Measurements from ENCODE around the gene FRK. TPM values are rescaled to one million over a fixed set of nuclear protein-coding genes. Genes with fewer than 3 reads are reported as not detected.
"Not testable (repeated sequence)": the region's sequence is repeated elsewhere in the genome, so short reads cannot be mapped to it uniquely, and the experiment has no call there.

FRK gene
- total RNA-seq, 4 donors from 2014 or later = 13.3 to 25.4 (median 18.9) TPM

DNA sequence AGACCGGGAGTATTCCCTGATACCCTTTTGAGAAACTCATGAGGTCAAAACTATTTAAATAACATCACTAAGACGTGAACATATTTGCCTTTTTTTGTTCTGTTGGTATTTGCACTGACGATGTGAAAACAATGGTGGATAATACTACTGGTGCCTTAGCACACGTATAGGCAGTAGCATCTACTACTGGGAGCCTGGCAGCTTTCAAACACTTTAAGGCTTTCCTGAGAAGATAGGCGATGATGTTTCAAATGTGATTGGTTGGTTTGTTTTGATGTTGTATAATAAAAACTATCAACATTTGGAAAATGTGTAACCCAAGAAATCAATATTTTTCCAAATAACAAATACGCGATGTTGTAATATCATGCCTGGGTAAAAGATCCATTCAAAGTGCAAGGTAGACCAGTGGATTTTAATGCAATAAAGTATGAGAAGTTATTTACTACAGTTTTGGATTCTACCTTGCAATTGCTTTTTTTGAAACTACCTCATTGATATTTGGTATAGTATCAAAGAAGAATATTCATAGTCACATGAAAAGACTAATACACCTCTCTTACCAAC lies 166.2 kb downstream of the FRK start:
- TF ChIP-seq POLR2AphosphoS5 (IDR thresholded peaks at IDR 0.05) = no peak
- TF ChIP-seq EP300 (IDR thresholded peaks at IDR 0.05; ENCODE audit: low read depth) = no peak
- TF ChIP-seq, protein P1, sequence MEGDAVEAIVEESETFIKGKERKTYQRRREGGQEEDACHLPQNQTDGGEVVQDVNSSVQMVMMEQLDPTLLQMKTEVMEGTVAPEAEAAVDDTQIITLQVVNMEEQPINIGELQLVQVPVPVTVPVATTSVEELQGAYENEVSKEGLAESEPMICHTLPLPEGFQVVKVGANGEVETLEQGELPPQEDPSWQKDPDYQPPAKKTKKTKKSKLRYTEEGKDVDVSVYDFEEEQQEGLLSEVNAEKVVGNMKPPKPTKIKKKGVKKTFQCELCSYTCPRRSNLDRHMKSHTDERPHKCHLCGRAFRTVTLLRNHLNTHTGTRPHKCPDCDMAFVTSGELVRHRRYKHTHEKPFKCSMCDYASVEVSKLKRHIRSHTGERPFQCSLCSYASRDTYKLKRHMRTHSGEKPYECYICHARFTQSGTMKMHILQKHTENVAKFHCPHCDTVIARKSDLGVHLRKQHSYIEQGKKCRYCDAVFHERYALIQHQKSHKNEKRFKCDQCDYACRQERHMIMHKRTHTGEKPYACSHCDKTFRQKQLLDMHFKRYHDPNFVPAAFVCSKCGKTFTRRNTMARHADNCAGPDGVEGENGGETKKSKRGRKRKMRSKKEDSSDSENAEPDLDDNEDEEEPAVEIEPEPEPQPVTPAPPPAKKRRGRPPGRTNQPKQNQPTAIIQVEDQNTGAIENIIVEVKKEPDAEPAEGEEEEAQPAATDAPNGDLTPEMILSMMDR (IDR thresholded peaks at IDR 0.05) = no peak
- no peak for TF ChIP-seq POLR2A (IDR thresholded peaks at IDR 0.05)
- H3K36me3 ChIP-seq = no peaks in the 10 kb centered on the region
- no peak for DNase-seq
- in situ Hi-C loops (cut with MboI; ENCODE audit: low pct_ligation_motif_present in 1 of 4, low pct_unique_long_range_greater_than_20kb in 1 of 4, low sequenced_read_pairs in 3 of 4) = loop anchor here in 2 of 4 donors (25.0 kb wide), 1 partner anchor 1157 kb away; no protein-coding TSS in a partner anchor
- H3K9me3 ChIP-seq = no peaks in the 10 kb centered on the region
- H3K4me3 ChIP-seq = no peak overlapping the region
- WGBS, 2 donors (ENCODE audit: low coverage in 1 of 2) = 79 to 87% methylated on average over 7 of the region's 7 CpGs
- H3K4me1 ChIP-seq = no peaks in the 10 kb centered on the region
- no peak overlapping the region for H3K27ac ChIP-seq
- H3K27me3 ChIP-seq = no peaks in the 10 kb centered on the region
- intact Hi-C loops (cut with DNase I; ENCODE audit: low total_unique reads) = no loop called here

DNA sequence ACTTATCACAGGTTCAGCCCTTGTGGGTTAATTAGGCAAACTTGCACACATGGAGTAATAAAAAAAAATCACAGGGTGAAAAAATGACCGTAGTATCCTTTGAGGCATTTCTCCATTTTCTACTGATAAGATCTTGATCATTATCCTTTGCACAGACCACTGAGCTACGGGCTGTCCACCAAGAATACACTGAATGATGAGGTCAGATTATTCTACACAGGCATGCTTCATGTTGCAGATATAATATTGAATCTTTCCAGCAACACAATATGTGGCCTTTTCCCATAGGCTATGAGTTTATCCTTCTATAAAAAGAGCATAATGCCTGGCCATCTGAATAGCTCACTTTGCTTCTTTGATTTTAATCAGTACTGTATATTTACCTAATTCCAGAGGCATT lies 168.9 kb downstream of the FRK start:
- in situ Hi-C loops (cut with MboI; ENCODE audit: low pct_ligation_motif_present in 1 of 4, low pct_unique_long_range_greater_than_20kb in 1 of 4, low sequenced_read_pairs in 3 of 4) = loop anchor here in 2 of 4 donors (25.0 kb wide), 1 partner anchor 1154 kb away; no protein-coding TSS in a partner anchor
- no peaks in the 10 kb centered on the region for H3K4me1 ChIP-seq
- H3K36me3 ChIP-seq = no peaks in the 10 kb centered on the region
- intact Hi-C loops (cut with DNase I; ENCODE audit: low total_unique reads) = no loop called here
- no peaks in the 10 kb centered on the region for H3K27me3 ChIP-seq
- no peak overlapping the region for H3K27ac ChIP-seq
- DNase-seq = no peak
- H3K4me3 ChIP-seq = no peak overlapping the region
- TF ChIP-seq POLR2A (IDR thresholded peaks at IDR 0.05) (no peak), POLR2AphosphoS5 (IDR thresholded peaks at IDR 0.05) (no peak), EP300 (IDR thresholded peaks at IDR 0.05; ENCODE audit: low read depth) (no peak)
- TF ChIP-seq, protein P1 (IDR thresholded peaks at IDR 0.05) = no peak
- H3K9me3 ChIP-seq = no peaks in the 10 kb centered on the region
- 68 to 80% methylated on average over 1 to 2 of the region's 2 CpGs for WGBS, 2 donors (ENCODE audit: low coverage in 1 of 2)

DNA sequence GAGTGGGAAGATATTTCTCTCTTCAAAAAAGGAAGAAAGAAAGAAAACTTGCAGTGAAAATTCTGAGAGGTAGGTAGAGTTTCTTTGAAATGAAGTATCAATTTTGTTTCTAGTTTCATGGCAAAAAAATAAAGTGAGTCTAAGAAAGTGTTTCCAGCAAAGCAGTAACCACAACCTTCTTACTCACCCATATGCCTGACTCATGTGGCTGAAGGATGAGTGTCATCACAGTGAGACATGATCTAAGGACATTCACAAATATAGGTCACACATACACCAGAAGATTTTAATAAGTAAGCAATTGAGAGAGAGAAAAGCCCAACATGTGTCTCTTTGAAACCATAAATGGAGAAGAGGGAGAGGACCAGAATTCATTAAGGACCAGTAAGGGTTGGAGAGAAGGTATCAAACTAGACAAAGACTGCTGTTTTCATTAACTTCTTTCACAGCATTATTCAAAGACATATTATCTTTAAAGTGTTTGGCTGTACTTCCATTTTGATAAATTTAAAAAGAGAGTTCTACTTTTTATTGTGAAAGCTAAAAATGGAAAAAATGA lies 169.5 kb downstream of the FRK start:
- Histone ChIP-seq H3K4me3 (no peak overlapping the region), H3K27me3 (no peaks in the 10 kb centered on the region), H3K9me3 (no peaks in the 10 kb centered on the region), H3K4me1 (no peaks in the 10 kb centered on the region), H3K27ac (no peak overlapping the region), H3K36me3 (no peaks in the 10 kb centered on the region)
- in situ Hi-C loops (cut with MboI; ENCODE audit: low pct_ligation_motif_present in 1 of 4, low pct_unique_long_range_greater_than_20kb in 1 of 4, low sequenced_read_pairs in 3 of 4) (loop anchor here in 2 of 4 donors (25.0 kb wide), 1 partner anchor 1154 kb away; no protein-coding TSS in a partner anchor), intact Hi-C loops (cut with DNase I; ENCODE audit: low total_unique reads) (no loop called here)
- DNase-seq = no peak
- no peak for TF ChIP-seq EP300 (IDR thresholded peaks at IDR 0.05; ENCODE audit: low read depth)
- TF ChIP-seq, protein P1 (IDR thresholded peaks at IDR 0.05) = no peak
- TF ChIP-seq POLR2AphosphoS5 (IDR thresholded peaks at IDR 0.05) = no peak
- no peak for TF ChIP-seq POLR2A (IDR thresholded peaks at IDR 0.05)

DNA sequence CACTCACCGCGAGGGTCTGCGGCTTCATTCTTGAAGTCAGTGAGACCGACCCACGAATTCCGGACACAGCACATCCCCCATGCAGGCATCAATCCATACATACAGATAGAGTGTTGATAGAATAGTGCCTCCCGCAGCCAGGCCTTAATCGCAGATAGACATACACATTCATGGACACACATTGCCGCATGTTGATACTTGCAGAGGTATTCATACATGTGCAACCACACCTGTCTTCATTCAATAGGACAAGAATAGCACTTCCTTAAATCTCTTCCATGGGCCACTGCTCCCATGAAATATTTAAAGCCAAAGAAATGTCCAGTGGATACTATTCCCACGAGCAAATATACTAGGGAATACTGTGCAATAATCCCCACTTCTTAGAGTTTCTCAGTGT lies 170.5 kb downstream of the FRK start:
- WGBS, 2 donors (ENCODE audit: low coverage in 1 of 2) = 69 to 92% methylated on average over 2 to 10 of the region's 10 CpGs
- DNase-seq = no peak
- Histone ChIP-seq H3K27ac (no peak overlapping the region), H3K27me3 (no peaks in the 10 kb centered on the region), H3K4me1 (no peaks in the 10 kb centered on the region), H3K36me3 (no peaks in the 10 kb centered on the region), H3K4me3 (no peak overlapping the region), H3K9me3 (no peaks in the 10 kb centered on the region)
- intact Hi-C loops (cut with DNase I; ENCODE audit: low total_unique reads) = no loop called here
- no peak for TF ChIP-seq POLR2AphosphoS5 (IDR thresholded peaks at IDR 0.05)
- TF ChIP-seq EP300 (IDR thresholded peaks at IDR 0.05; ENCODE audit: low read depth) = no peak
- TF ChIP-seq POLR2A (IDR thresholded peaks at IDR 0.05) = no peak
- TF ChIP-seq, protein P1 (IDR thresholded peaks at IDR 0.05) = no peak
- in situ Hi-C loops (cut with MboI; ENCODE audit: low pct_ligation_motif_present in 1 of 4, low pct_unique_long_range_greater_than_20kb in 1 of 4, low sequenced_read_pairs in 3 of 4) = loop anchor here in 2 of 4 donors (25.0 kb wide), 1 partner anchor 1153 kb away; no protein-coding TSS in a partner anchor

DNA sequence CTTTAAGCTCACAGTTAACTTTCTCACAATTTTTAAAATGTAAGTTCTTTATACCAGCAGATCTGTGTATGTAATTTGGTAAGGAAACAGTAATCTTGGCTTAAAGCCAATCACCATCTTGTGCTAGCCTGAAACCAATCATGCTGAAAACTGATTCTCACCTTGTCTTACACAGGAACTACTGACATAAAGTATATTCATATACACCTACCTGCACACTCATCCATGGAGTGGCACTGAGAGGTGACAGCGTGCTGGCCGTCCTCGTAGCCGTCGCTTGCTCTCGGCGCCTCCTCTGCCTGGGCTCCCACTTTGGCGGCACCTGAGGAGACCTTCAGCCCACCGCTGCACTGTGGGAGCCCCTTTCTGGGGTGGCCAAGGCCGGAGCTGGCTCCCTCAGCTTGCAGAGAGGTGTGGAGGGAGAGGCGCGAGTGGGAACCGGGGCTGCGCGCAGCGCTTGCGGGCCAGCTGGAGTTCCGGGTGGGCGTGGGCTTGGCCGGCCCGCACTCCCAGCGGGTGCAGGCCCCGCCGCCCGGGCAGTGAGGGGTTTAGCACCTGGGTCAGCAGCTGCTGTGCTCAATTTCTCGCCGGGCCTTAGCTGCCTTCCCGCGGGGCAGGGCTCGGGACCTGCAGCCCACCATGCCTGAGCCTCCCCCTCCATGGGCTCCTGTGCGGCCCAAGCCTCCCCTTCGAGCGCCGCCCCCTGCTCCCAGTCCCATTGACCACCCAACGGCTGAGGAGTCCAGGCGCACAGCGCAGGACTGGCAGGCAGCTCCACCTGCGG lies 171.8 kb downstream of the FRK start:
- H3K4me1 ChIP-seq; H3K27me3 ChIP-seq; DNase-seq; H3K4me3 ChIP-seq; H3K36me3 ChIP-seq; H3K27ac ChIP-seq; intact Hi-C loops (cut with DNase I; ENCODE audit: low total_unique reads); H3K9me3 ChIP-seq: not testable (repeated sequence)
- in situ Hi-C loops (cut with MboI; ENCODE audit: low pct_ligation_motif_present in 1 of 4, low pct_unique_long_range_greater_than_20kb in 1 of 4, low sequenced_read_pairs in 3 of 4) = loop anchor here in 2 of 4 donors (25.0 kb wide), 1 partner anchor 1152 kb away; no protein-coding TSS in a partner anchor
- WGBS, 2 donors (ENCODE audit: low coverage in 1 of 2) = 92% methylated on average over 32 of the region's 38 CpGs; no CpG with 5 or more reads in 1 of the 2 donors
